ENCODE measurements around the gene PDK2.

Gene PDK2

DNA sequence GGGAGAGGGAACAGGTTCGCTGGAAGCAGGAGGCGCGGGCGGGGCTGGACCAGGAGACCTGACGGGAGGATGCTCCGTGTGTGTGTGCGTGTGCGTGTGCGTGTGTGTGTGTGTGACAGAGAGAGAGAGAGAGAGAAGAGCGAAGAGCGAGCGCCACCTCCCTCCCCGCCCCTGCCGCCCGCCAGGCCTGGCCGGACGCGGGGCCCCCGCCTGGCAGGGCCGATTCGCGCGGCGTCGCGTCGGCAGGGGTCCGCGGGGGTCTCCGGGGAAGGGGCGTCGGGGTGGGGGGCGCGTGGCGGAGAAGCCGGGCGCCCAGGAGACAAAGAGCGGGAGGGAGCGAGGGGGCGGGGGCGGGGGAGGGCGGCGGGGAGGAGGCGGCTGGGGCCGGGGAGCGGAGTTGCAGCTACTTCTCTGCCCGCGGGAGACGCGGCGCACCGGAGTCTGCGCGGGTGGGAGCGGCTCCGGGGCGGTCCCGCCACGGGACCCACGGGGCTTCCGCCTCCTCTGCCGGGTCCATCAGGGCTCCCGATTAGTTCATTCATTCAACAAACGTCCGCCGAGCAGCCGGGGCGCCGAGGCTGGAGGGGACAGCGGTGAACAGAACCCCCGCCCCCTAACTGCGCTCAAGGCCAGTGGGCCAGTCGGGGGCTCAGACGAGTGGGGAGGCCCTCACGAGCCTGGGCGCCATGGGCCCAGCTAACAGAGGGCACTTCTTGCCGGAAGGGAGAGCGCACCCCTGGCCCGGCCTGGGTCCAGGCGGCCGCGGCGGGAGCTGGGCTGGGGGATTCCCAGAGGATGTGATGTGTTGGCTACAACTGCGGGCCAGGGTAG is 34.8 kb downstream of the PDK2 start, which contains the start of gene SAMD14:
Gene SAMD14 (minus strand): TSS at position 433 of the 831 bp plus-strand sequence. CDS start 5,201 bp downstream, outside the sequence.
- no peak for DNase-seq (ENCODE audit: low spot score)
- TF ChIP-seq, protein P1, sequence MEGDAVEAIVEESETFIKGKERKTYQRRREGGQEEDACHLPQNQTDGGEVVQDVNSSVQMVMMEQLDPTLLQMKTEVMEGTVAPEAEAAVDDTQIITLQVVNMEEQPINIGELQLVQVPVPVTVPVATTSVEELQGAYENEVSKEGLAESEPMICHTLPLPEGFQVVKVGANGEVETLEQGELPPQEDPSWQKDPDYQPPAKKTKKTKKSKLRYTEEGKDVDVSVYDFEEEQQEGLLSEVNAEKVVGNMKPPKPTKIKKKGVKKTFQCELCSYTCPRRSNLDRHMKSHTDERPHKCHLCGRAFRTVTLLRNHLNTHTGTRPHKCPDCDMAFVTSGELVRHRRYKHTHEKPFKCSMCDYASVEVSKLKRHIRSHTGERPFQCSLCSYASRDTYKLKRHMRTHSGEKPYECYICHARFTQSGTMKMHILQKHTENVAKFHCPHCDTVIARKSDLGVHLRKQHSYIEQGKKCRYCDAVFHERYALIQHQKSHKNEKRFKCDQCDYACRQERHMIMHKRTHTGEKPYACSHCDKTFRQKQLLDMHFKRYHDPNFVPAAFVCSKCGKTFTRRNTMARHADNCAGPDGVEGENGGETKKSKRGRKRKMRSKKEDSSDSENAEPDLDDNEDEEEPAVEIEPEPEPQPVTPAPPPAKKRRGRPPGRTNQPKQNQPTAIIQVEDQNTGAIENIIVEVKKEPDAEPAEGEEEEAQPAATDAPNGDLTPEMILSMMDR (IDR thresholded peaks at IDR 0.05), result no peak
- H3K4me3 ChIP-seq, result peak within 1 kb of the TSS; percentile 72
- peak within 1 kb of the TSS; percentile 2 to 12 for H3K27ac ChIP-seq

DNA sequence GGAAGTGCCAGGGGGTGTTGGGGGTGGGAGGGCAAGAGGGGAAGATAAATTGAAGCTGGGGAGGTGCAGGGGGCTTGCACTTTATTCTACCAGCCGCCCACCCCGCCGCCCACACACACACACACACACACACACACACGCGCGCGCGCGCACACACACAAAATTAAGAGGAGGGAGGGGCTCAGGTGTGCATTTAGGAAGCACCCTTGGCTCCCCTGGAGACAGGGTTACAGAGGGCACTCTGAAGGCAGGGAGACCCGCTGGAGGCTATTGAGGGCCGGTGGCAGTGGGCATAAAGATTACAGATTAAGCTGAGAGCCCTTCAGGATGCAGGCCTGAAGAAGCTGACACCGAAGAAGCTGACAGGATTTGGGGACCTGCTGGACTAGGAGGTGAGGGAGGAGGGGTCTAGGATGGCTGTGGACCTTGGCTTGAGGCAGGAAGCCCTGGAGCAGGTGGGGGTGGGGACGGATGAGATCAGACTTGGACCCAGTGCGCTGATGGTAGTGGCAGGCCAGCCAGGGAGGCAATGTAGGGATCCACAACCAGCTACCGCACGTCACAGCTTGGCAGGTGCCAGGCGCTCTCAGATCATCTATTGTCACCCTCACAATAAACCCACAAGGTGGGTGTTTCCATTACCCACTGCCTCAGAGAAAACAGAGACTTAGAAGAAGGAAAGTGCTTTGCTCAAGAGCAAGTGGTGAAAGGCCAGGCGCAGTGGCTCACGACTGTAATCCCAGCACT is 35.6 kb downstream of the PDK2 start:
- Histone ChIP-seq H3K4me3 (peak overlapping the region; percentile 72), H3K27ac (no peak overlapping the region)
- DNase-seq (ENCODE audit: low spot score), result no peak
- TF ChIP-seq, protein P1 (IDR thresholded peaks at IDR 0.05), result no peak

DNA sequence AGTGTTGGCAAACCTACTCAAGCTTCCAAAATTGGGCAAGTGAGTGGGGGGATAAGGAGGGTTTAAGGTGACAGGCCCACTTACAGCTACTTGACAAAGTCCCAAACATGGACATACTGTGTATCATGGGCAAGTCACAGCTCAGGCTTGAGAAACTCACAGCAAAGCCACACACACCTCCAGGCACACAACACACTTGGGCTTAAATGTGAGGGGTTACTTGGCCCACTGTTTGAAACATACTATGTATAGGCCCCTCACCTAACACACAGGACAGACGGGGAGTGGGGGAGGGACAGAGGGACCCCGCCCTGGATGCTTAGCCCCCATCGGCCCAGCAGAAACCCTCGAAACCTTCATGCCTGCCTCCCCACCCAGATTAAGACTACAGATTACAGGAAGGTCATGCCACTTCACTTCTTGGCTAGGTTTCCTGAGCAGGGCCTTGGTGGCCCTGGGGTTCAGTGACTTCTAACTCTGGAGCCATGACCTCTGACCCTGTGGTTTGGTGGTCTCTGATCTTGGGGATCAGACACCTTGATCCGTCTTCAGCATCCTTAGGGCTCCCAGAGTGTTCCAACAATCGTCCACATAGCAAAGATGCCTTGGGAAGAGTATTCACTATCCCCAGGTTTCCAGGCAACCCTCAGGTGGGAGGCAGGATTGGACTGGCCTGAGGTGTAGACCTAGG is 37.1 kb downstream of the PDK2 start:
- H3K4me3 ChIP-seq, result no peak overlapping the region
- no peak for DNase-seq (ENCODE audit: low spot score)
- TF ChIP-seq, protein P1 (IDR thresholded peaks at IDR 0.05), result no peak
- peak overlapping the region; percentile 20 to 89 for H3K27ac ChIP-seq

DNA sequence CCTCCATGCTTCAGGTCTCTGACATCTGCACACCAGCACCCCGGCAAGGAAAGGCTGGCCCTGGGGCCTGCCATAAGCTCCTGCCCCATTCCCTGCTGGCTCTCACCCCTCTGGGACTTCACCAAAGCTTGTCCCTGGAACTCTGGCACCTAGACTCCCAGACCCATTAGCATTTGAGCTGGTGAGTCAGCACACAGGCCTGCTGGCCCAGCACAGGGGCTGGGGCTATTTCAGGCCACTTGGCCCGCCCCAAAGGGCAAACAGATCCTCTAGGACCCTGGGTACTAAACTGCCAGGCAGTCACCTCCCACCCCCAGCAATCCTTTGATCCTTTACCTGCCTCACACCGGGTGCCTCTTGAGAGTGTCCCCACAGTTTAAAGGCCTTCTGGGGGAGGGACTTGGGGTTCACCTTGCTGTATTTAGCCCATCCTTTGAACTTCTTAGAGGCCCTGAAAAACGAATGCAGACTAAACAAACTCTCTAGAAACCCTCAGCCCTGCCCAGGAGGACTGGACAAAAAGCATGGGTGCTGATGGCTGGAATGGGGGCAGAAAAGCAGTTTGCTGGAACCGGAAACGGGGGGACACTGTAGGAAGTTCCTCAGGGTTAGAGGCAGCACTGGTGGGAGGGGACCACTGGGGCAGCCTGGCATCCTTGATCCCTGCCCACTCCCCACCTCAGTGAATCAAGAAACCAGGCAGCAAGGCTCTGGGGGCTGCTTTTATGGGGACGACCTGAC is 38.0 kb downstream of the PDK2 start:
- no peak overlapping the region for H3K4me3 ChIP-seq
- TF ChIP-seq, protein P1 (IDR thresholded peaks at IDR 0.05), result no peak
- H3K27ac ChIP-seq, result peak overlapping the region; percentile 73 to 89
- DNase-seq (ENCODE audit: low spot score), result peak; percentile 91

DNA sequence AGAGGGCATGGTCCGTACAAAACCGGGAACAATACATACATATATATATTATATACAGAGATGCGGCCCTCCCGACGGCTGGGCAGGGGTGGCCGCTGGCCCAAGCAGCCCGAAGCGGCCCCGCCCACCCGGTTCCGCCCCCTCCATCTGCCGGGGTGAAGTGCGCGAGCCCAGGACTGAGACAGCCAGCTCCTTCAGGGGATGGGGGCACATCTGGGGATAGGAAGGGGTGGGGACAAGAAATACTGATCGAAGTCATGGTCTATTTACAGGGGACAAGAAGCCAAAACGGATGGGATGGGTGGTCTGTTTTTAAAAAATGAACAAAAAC is 38.6 kb downstream of the PDK2 start:
- TF ChIP-seq, protein P1 (IDR thresholded peaks at IDR 0.05), result no peak
- DNase-seq (ENCODE audit: low spot score), result no peak
- H3K27ac ChIP-seq, result peak overlapping the region; percentile 73 to 89

More for the DNA sequence above, 38.6 kb downstream of the PDK2 start:
- no peak overlapping the region for H3K4me3 ChIP-seq

Data from coronary artery (tissue), 2 donors.